Measurements from ENCODE around the gene DHRSX.
A peak's percentile ranks its signal among the peaks of the same experiment; 100 is the strongest.
"Not testable (repeated sequence)": the region's sequence is repeated elsewhere in the genome, so short reads cannot be mapped to it uniquely, and the experiment has no call there.

DHRSX gene

GRCh38 chrX:2424317-2424716 is 76.5 kb downstream of the DHRSX start:
- no peak for DNase-seq (ENCODE audit: low read depth)

GRCh38 chrX:2423899-2424298 is 76.9 kb downstream of the DHRSX start:
- no peak for DNase-seq (ENCODE audit: low read depth)

GRCh38 chrX:2423282-2423681 is 77.5 kb downstream of the DHRSX start:
- peak; percentile 90 for DNase-seq (ENCODE audit: low read depth)

- not testable (repeated sequence) for DNase-seq (ENCODE audit: low read depth)
Measured at GRCh38 chrX:2419418-2419817, 81.4 kb downstream of the DHRSX start.

GRCh38 chrX:2418000-2418399 is 82.8 kb downstream of the DHRSX start:
- DNase-seq (ENCODE audit: low read depth): no peak

GRCh38 chrX:2416851-2417604 is 83.7 kb downstream of the DHRSX start:
- DNase-seq (ENCODE audit: low read depth): no peak

- DNase-seq (ENCODE audit: low read depth): no peak
Measured at GRCh38 chrX:2414384-2414783, 86.4 kb downstream of the DHRSX start.

- no peak for DNase-seq (ENCODE audit: low read depth)
Measured at GRCh38 chrX:2413969-2414368, 86.8 kb downstream of the DHRSX start.

- no peak for DNase-seq (ENCODE audit: low read depth)
Measured at GRCh38 chrX:2412131-2412530, 88.6 kb downstream of the DHRSX start.

- no peak for DNase-seq (ENCODE audit: low read depth)
Measured at GRCh38 chrX:2410279-2411020, 90.3 kb downstream of the DHRSX start.

- DNase-seq (ENCODE audit: low read depth): no peak
Measured at GRCh38 chrX:2409796-2410195, 91.0 kb downstream of the DHRSX start.

- no peak for DNase-seq (ENCODE audit: low read depth)
Measured at GRCh38 chrX:2408856-2409255, 91.9 kb downstream of the DHRSX start.

GRCh38 chrX:2406891-2407518 is 93.8 kb downstream of the DHRSX start:
- no peak for DNase-seq (ENCODE audit: low read depth)

GRCh38 chrX:2404776-2405175 is 96.0 kb downstream of the DHRSX start:
- no peak for DNase-seq (ENCODE audit: low read depth)

GRCh38 chrX:2402361-2402690 is 98.5 kb downstream of the DHRSX start:
- DNase-seq (ENCODE audit: low read depth): no peak

- no peak for DNase-seq (ENCODE audit: low read depth)
Measured at GRCh38 chrX:2401590-2402360, 99.0 kb downstream of the DHRSX start.

- DNase-seq (ENCODE audit: low read depth): peak; percentile 37
Measured at GRCh38 chrX:2401201-2401589, 99.6 kb downstream of the DHRSX start.

GRCh38 chrX:2398064-2398656 is 102.6 kb downstream of the DHRSX start:
- DNase-seq (ENCODE audit: low read depth): peak; percentile 79

GRCh38 chrX:2397229-2398063 is 103.3 kb downstream of the DHRSX start:
- DNase-seq (ENCODE audit: low read depth): no peak

GRCh38 chrX:2395261-2395992 is 105.3 kb downstream of the DHRSX start:
- DNase-seq (ENCODE audit: low read depth): no peak
